Stimulated activated CD8-positive, alpha-beta memory T cell treated with anti-CD3 and anti-CD28 coated beads, Interleukin-7, amount 100 ng/mL, for 48 hours (primary cell): ENCODE measurements around the gene SNRNP27.

Experiments
- DNase-seq, 2 donors: peaks; one replicate each; pipeline ENCODE4 v3.0.0-alpha.2; 2020; ENCODE audit warnings: low read depth in 1 of 2; ENCODE audit errors: extremely low read depth in 1 of 2

The SNRNP27 gene

DNA sequence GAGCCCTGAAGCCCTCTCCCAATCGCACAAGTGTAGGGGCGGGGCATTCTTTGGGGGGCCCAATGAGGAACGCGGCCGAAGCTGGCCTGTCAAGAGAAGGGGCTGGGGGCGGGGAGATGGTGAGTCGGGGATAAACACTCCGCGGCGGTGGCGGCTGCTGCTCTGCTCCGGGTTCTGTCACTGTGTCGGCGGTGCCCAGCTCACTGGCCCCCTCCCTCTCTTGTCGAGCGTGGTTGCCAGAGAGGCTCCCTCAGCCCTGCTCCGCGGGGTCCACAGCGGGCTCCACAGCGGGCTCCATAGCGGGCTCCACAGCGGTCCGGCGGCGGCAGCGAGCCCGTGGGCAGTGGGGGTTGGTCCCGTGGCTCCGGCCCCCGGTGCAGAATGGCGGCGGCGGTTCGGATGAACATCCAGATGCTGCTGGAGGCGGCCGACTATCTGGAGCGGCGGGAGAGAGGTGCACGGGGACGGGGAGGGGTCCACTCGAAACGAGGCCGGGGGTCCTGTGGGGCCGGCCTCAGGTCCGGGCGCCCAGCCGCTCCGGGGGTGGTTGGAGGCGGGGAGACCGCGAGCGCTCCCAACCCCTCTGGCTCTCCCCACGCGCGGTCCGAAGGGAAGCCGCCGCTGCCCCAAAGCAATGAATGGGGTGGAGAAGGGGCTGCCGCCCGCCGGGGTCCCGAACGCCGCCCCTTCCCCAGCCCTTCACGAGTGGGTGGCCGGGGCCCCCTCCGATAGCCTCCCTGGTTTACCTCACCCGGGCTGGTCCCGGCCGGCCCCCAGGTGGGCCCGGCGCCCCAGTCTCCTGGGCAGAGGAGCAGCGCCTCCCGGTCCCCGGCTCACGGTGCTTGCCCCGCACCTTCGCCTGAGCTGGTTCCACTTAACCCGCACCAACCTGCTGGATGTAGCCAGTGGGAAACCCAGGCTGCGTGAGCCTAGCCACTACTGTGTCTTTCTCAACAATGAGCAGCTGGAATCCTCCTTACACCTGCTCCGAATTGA, 21.5 kb downstream of the SNRNP27 start, which contains the start of gene MXD1:
Gene MXD1, plus strand, starts transcription at position 160 of the 996 bp plus-strand sequence. Its CDS starts 222 bp downstream, at position 382.
- no peak for DNase-seq

DNA sequence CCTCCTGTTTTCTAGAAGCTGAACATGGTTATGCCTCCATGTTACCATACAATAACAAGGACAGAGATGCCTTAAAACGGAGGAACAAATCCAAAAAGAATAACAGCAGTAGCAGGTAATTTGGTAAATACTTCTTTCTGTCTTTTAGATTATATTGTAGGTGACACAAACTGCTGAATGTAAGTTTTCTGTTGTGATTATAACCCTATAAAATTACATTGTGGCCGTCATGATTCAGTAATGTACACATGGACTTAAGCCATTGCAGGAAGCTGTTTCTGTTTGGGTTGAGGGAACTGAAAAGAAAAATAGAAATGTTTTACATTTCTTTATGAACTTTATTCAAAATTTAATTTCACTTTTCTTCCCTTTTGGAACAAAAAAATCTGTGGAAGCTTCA, 22.4 kb downstream of the SNRNP27 start:
- no peak for DNase-seq

DNA sequence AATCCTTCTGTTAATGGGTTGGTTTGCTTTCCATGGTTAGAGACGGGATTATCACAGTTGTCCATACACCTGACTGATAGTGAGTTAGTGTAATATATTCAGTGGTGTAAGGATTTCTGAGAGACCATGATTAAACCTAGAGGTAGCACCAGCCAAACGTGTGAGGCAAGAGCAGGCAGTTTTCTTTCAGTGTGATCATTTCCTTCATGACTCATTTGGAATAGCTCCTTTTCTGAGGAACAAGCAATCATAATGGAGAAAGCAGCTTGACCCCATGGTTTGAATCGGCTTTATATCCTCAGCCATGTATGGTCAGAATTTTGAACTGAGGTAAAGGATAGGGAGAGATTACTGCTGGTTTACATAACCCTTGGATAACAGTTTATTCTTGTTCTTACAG, 24.1 kb downstream of the SNRNP27 start:
- DNase-seq, result no peak

DNA sequence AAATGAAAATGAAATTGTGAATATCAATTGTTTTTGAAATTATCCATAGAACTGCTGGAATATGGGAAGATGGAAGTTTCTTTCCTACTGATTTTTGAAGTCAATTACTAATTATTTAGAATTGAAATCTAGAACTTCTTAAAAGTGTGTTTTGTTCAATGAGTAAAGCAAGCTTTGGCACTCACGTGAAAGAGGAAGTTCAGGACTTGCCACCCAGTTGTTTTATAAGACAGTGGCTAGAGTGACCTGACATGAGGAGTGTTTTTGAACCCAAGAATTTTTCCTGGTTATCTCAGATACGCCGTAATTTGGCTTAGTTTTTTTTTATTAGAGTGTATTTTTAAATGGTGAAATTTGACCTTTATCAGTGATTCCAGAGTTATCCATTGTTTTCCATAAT, 24.6 kb downstream of the SNRNP27 start:
- no peak for DNase-seq

DNA sequence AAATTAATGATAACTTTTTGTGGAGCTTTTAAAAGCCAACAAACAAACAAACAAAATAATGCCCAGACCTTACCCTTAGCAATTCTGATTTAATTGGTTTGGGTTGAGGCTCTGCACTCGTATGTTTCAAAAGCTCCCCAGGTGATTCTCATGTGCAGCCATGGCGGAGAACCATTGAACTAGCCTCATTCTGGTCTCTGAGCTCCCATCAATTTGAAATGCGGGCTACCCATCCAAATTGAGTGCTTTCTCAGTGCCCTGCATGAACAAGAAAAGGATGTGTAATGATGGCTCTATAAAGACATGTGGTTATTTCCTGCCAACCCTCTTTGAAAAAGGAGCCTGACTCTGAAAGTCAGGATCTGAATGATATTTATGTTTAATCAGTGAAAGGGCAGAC, 29.4 kb downstream of the SNRNP27 start:
- DNase-seq, result no peak

DNA sequence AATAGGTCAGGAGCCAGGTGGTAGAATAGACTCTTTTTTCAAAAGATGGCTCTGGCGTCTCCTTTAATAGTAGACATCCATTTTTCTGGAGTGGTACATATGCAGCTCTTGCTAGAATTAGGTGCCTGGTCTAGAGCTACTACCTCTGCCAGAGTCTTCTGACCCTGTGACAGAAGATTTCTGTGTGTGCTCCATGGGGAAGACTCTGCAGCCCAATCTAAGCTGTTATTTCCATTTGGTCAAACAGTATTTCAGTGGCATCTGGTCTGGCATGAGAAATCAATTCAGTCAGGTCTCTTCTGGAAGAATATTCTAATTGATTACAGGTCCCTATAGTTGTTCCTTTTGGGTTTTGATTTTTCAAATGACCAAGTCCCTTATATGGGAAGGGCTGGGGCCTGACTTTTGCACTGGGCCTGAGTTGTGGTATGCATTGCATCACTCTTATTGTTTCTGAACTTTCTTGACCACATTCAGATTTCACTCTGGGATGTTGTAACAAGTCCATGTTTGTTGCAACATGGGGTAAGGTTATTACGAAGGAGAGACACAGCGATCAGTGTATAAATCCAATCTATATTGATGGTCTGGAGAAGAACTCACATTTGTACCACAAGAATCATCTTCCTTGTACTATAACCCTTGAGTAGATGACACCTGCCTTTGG, 33.2 kb downstream of the SNRNP27 start:
- no peak for DNase-seq

DNA sequence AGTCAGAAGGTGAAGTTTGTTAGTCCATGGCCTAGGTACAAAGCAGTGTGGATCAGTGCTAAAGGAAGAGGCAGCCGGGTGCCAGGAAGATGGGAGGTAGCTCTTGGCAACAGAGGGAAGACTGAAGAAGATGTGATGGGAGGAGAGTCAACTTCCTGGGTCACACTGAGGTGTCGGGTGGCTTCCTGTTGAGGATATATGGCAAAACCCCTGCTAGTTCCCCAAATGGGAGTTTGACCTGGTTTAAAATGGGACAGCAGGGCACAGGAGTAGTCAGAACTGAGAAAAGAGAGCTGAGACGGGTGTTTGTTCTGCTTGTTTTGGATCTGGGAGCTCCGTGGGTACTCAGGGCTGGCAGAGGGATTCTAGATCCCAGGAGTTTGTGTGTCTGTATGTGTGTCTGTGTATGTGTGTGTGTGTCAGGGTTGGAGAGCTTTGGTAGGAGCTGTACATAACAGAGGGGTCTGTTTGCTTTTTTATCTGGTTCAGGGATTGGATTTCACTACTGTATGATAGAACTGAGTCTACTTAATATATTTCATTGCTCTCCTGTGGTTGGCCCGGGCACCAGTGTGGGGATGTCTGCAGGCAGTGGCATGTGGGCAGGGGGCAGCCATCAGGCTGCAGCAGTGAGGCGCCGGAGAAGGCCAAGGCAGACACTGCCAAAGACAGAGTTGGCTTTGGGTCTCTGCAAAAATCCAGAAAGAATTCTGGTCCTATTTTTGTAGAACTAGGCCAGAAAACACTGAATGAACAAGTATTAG, 38.3 kb downstream of the SNRNP27 start:
- no peak for DNase-seq

DNA sequence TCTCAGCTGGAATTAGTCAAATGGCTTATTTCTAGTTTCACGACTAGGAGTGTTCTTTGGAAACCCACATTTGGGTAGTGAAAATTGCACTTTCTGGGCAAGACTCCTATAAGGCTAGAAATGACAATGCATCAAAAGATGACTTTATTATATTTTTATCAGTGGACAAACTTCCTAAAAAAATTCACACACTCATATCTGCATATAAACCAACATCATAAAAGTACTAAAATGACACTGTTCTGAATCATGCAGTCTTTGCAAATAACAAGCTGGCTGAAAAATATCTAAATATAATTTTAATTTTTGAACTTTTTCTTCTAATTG, 38.8 kb downstream of the SNRNP27 start:
- DNase-seq, result no peak

DNA sequence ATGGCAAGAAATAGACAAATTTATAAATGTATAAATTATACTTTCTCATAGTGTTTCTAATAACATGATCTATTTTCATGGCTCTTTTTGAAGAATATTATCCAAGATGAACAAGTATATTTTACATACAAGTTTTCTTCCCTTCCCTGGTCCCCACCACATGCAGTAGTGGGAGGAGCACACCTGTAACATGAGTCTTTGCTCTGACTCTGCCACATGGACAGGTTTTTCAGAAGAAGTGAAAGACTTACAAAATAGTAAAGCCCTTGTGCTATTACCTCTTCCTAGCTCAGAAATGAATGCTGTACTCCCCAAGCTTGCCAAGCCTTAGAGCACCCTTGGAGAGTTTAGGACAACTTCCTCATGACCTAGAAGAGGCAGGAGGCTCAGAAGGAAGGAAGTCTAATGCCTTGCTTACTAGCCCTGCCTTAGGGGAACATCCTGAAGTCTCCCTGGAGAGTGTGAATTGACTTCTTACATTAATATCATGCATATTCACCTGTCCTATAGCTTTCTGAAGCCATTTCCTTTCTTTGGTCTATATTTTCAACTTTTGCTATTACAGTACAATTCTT, 39.6 kb downstream of the SNRNP27 start:
- DNase-seq, result no peak

DNA sequence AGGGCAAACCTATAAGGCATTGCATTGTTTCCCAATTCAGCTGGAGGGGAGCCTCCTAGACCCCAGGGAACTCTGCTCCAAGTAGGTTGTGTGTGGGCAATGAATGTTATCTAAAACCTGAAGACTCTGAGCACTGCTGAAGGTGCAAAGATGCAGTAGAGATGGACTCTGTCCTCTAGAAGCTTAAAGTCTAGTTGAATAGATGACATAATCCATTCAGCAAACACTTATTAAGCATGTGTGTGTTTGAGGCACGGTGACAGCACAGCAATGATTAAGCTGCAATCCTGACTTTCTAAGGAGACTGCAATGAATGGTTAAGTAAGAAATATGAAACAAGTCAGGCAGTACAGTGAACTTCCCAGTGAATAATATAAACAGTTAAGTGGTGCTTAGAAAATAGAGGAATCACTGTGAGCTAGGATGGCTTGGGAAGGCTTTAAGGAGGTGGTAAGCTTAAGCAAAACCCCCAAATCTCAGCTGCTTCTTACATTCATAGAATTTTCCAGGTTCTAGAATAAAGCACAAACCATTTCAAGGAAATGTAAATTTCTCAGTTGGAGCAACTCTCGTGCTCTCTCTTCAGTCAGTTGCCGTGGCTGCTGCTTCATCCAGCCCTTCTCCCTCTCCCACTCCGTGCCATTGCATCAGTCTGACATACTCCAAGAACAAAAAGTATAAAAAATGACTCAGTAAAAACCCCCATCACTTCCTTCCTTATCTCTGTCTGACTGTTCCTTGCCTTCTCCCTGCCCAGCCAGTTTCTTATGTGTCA, 40.3 kb downstream of the SNRNP27 start:
- no peak for DNase-seq

DNA sequence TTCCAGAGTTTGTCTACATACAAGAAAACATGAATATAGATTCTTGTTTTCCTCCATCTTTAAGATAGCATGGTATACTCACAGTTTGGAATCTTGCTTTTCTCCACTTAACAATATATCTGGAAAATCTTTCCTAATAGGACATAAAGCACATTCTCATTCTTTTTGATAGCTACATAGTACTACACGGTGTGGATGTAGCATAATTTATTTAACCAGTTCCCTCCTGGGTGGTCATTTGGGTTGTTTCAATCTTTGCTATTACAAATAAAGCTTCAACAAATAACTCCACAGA, 40.8 kb downstream of the SNRNP27 start:
- no peak for DNase-seq

DNA sequence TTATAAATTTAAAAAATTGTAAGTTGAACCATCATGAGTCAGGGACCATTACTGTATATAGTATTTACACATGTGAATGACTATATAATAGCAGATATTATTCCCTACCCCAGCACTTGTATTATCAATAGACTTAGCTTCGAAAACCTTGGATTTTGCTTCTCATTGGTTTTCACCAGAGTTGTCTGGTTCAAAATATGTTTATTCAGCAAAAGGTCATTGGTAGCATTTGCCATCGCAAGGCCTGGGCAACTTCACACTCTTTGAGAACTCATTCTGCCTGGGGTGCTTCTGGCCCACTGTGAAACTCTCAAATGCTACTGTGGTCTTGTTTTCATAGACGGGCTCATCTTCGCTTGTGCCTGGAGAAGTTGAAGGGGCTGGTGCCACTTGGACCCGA, 41.3 kb downstream of the SNRNP27 start:
- no peak for DNase-seq

DNA sequence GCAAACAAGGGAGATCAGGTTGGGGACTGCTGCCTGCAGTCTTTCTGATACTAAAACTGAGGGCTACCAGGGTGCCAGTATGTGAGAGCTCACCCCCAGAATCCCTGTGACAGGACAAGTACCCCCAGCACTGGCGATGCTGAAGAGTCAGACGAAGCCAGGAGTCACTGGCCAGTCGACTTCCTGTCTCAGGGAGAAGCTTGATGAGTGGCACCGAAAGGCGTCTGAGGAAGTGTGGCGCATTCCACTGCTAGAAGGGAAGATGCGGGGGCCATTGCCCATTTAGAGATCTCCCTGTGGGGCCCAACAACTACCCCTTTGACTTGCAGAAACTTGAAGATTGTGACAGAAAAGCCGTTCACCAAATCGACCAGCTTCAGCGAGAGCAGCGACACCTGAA, 43.1 kb downstream of the SNRNP27 start:
- no peak for DNase-seq

DNA sequence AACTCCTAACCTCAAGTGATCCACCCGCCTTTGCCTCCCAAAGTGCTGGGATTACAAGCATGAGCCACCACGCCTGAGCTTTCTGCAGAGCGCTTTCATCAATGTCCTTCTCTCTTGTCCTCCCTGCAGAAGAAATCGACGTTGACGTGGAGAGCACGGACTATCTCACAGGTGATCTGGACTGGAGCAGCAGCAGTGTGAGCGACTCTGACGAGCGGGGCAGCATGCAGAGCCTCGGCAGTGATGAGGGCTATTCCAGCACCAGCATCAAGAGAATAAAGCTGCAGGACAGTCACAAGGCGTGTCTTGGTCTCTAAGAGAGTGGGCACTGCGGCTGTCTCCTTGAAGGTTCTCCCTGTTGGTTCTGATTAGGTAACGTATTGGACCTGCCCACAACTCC, 44.2 kb downstream of the SNRNP27 start:
- DNase-seq, result no peak

DNA sequence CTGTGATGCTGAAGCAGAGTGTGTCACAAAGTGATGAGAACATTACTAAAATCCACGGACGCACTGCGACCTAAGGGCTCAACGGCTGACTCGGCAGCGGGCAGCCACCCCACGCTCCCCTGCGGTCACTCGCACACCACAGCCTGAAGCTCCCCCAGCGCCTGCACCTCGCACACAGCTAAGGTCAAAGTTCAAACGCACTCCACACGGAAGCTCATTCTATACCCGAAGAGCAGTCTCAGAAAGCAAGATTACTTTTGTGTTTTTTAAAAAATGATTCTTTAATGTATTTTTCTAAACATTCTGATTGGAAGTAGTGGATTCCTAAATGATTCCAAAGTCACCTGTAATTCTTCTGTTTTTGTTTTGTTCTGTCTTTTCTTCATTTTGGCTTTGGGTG, 46.0 kb downstream of the SNRNP27 start:
- no peak for DNase-seq

DNA sequence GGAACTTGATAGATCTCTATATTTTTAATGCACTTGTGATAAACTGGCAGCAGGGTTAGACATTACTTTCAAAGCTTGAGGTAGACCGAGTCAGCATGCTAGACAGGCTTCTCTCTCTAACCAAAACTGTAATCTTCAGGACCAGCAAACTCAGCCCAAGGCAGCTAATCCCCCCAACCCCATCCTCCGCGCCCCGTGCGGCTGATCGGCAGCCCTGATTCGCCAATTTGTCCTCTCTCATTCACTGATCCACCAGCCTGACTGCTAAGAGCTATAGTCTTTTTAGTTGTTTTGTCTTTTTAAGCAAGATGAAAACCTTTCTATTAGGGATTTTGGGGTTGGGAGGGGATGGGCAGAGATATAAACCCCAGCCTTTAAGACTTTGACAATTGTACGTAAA, 46.9 kb downstream of the SNRNP27 start:
- DNase-seq, result no peak

DNA sequence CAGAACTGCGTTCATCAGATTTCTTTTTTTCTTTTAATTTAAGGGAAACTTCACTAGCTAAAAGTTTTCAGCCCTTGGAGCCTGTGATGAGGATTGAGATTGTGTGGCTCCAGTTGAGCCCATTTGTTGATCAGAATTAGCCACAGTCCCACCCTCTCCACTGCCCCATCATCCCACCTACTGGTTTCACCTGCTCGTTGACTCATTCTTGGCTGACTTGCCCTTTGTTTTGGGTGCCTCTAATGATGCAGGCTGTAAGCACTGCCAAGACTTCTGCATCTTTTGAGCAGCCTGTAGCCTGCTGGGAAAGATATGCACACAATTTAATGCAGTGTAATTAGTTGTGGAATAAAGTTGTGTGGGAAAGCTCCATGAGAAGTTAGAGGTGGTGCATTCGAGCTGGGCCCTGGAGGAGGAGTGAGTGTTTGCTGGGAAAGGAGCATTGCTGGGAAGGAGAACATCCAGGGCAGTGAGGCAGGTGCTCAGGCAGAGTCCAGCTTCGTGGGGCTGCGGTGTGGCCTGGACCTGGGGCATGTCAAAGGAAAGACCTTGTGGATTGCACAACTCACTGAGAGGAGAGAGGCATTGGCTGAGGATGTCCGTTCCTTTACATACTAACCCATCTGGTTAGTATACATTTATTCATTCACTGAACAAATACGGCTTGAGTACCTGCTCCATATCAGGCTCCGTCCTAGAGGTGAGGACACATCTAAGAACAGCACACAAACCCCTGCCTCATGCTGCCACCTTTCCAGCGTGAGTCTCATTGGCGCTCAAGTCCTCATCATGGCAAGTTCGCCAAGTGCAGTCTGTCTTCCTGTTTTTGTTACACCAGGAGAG, 49.5 kb downstream of the SNRNP27 start:
- no peak for DNase-seq

DNA sequence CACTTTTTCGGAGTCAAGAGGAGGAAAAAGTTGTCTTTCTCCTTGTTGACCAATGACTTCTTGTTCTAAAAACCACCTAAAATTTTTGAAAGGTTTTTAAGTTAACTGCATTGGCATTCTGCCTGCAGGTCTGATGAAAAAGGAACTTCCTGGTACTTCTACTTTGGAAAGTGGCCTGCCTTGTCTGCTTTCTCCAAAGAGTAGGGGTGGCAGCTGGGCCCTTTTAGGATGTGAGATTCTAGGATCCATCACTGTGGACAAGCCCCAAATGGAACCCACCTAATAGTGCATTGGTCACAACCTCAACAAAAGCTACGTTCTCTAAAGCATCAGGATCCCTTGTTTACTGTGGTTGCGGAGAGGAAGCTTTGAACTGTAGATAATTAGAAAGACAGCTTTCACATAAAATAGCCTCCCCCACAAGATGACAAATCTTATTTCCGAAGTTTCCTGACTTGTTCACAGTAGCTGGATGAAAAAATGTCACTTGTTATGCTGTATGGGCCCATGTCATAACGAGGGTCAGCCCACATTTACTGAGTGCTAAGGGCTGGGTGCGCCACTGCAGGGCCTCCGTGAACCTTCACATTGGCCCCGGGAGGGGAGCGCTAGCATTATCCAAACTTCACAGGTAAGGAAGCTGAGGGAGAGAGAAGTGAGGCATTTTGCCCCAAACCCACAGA, 50.2 kb downstream of the SNRNP27 start:
- no peak for DNase-seq

DNA sequence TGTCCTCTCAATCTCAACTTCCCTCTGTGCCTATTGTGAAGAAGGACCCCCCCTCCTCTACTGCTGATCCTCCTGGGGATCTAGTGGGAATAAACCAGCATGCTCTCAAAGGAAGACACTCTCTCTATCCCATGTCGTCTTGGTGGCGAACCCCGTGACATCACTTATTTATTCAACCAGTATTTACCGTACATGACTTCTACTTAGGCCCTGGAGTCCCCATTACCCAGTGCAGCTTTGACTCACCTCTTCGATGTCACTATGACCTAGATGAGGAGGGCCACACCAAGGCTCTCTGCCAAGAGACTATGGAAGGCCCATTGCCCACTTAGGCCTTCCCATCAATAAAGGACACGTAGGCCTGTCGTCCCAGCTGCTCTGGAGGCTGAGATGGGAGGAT, 51.0 kb downstream of the SNRNP27 start:
- DNase-seq, result no peak
